HG02840 (cell line): ENCODE measurements around the gene OPRD1.

ENCODE experiments used
- ATAC-seq: cut with Tn5 transposase; IDR thresholded peaks from one replicate; pipeline ENCODE4 v1.9.1; 2021; ENCODE audit warnings: mild to moderate bottlenecking, moderate library complexity, moderate number of reproducible peaks; ENCODE audit not compliant: unreplicated experiment, low FRiP score

The OPRD1 gene

DNA sequence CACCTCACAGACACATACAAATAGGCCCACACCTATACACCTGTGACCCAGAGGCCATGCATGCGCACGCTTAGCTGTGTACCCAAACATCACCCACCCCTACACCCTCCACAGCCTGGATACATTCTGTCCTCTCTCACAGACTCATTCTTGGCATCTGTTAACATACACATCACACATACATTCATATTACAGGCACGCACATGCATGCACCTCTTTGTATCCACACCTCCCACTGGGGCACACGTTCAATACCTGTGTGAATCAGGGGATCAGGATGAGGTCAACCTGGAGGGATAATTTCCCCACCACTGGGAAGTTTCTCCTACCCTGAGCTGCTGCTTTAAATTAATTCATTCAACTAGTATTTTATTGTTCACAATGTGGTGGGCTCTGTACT, 66.8 kb downstream of the OPRD1 start:
- no peak for ATAC-seq

DNA sequence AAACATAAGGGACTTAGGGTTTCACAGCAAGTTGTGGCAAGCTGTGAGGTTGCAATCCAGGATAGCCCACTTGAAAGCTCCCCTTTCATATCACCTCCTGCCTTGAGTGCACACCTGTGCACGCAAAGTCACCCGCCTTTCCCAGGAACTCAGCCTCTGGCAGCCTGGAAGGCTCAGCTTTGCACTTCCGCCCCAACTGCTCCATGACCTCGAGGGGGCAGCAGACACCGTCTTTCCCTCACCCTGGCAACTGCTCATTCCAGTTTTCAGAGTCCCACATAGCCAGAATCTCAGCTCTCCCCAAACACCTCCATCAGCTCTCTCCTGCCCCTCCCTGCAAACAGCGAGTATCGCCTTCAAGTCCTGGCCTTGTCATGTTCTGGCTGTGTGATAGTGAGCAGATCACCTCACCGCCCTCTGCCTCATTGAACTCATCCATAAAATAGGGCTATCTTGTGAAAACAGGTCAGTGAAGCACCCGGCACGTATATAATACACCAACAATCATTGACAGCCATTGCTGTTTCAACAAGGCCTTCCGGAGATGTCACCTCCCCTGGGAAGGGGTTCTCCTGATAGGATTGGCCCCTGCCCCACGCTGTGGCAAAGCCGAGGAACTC, 70.1 kb downstream of the OPRD1 start:
- no peak for ATAC-seq

DNA sequence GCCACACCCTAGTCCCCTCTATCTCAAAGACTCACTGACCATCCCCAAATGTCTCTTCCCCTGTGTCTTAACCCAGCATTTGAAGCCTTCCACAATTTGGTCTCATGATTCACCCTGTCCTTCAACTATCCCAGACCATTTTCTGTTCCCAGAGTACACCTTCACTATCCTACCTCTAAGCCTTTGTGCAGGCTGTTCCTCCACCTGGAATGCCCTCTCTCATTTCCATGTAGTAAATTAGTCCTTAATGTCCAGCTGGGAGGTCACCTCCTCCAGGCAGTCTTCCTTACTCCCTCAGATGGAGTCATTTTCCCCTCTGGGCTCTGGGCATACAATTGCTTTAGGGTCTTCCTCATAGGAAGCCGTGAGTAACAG, 71.3 kb downstream of the OPRD1 start:
- ATAC-seq = no peak

GRCh38 chr1:28885472-28885877, 73.5 kb downstream of the OPRD1 start:
- ATAC-seq = no peak

- ATAC-seq = no peak
These were observed 74.2 kb downstream of the OPRD1 start for GRCh38 chr1:28885977-28886730.

DNA sequence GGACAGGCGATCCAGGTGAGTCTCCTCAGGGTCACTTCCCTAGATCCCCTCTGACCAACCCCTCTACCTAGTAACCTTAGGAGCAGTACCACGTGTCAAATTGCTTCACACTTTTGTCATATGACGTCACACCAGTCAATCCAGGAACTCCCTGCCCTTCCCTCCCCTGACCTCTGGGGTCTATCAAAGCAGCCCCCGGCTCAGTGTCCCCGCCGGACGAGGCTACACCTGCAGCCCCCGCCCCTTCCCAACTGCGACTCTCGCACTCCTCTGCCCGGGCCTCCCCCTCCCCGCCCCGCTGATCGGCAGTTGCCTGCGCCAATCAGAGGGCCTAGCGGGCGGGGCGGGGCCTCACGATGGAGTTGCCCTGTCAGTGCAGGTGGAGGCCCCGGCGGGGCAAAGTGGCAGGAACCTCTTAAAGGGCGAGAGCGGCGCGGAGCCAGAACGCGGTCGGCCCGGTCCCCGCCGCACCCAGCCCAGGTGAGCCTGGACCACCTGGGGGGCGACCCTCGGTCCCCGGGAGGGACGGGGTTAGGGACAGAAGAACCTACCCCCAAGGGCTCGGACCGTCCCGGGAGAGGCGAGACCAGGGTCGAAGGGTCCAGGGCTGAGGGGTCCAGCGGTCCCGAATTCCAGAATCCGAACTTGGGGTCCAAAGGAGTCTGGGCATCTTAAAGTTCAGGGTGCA, 74.9 kb downstream of the OPRD1 start:
- no peak for ATAC-seq

- no peak for ATAC-seq
These were observed 75.5 kb downstream of the OPRD1 start for GRCh38 chr1:28887419-28887834.

DNA sequence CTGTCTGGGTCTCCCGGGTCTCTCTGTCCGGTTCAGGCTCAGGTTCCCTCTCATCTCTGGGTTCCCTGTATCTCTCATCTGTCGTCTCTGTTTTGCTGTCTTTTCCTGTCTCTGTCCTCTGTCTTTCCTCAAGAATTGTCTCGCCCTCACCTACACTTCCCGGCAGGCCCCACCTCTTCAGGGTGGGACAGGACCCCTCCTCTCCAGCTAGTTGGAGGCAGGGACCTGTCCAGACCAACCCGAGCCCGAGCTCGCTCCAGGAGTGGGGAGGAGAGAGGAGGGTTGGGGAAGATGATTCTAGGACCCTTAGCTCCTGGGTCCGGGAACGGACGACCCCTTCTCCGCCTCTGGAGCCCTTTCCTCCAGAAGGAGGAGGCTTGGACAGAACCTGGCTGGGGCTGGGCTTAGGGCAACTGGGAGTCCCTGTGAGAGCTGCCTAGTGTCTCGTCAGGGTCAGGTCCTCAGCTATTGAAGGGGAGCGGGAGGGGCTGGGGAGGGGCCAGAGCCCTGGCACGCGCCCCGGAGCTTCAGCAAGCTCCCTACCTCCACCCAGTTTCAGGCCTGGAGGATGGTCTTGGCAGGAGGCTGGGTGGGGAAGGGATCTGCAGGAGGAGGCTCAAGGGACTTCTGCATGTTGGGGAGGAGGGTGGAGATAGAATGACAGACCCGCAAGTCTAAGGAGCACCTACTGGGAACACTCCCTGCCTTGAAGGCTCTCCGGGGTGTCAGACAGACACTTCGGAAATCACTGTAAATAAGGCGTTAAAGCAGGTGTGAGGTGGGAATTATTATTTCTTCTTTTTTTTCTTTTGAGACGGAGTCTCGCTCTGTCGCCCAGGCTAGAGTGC, 76.1 kb downstream of the OPRD1 start:
- no peak for ATAC-seq

- no peak for ATAC-seq
These were observed 76.9 kb downstream of the OPRD1 start for GRCh38 chr1:28888915-28889314.

DNA sequence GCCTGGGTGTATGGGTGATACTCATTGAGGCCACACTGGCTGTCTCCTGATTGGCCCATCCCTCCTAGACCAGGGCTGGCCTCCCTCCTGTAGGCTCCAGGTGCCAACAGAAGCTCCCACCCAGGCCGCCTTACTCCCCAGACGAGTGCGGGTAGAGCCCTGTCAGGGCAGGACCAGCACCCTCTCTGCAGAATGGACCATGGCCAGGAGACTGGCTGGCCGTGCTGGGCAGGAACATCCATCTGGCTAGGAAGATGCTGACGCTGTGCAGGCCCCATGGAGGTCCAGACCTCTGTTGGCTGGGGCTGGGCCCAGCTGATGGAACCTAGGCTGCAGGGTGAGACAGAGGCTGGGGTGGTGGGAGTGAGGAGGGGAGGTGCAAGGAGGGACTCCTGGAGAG, 77.4 kb downstream of the OPRD1 start:
- ATAC-seq = no peak

DNA sequence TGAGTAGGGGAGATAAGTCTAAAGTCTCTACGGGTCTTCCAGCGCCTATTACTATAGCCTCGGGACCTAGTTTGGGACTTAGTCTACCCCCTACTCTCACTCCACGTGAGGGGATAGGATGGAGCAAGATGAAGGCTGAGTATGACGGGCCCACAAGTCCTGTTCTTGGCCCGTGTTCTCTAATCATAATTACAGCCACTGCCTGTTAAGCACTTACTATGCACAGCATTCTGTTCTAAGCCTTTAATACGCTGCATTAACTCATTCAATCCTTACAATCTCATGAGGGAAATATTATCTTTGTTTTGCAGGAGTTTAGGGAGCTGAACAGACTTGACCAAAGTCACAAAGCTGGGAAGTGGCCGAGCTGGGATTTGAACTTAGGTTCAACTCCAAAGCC, 78.5 kb downstream of the OPRD1 start:
- ATAC-seq = no peak

GRCh38 chr1:28890836-28891235, 78.9 kb downstream of the OPRD1 start:
- ATAC-seq = no peak

DNA sequence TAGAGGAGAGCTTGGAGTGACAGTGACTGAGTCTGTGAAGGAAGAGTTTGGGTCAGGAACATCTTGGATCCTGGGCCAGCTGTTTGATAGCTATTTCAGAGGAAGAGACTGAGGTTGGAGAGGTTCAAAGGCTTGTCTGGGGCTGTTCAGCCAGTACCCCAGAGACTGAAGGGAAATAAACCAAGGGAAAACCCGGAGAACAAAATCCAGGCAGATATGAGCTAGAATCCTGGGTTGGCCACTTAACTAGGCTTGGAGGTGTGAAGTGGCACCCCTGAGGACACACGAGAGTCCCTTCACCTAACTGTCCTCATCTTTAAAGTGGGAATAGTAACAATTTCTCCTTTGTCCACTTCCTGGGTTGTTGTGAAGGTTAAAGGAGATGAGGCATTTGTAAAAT, 79.3 kb downstream of the OPRD1 start:
- ATAC-seq = no peak

DNA sequence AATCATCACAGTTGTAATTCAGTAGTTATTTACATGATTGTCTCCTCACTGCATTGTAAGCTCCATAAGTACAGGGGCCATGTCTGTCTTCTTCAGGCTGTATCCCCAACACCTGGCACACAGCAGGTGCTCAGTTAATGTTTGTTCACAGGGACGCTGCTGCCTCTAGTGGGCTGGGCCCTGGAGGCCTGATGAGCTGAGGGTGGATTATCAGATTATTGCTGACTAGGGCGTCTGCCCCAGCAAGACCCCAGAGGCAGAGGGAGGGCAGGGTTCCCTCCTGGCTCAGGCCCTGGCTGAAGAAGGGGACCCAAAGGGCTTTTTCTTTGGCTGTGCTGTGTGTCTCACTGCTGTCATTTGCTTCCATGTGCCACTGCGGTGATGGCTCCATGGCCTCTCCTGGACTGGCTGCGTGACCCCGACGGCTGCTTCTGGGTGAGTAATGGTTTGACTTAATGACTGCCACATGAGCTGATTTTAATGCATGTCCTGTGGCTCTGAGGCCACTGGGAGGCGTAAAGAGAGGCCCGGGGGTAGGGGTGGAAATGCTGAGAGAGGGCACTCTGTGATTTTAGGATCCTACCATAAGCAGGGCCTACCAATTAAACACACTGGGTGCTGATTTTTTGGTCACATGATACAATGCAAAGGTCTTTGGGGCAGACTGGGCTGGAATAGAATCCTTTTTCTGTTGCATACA, 81.6 kb downstream of the OPRD1 start:
- no peak for ATAC-seq

GRCh38 chr1:28894785-28895184, 82.8 kb downstream of the OPRD1 start:
- ATAC-seq = no peak

GRCh38 chr1:28895896-28896608, 84.1 kb downstream of the OPRD1 start:
- ATAC-seq = no peak

DNA sequence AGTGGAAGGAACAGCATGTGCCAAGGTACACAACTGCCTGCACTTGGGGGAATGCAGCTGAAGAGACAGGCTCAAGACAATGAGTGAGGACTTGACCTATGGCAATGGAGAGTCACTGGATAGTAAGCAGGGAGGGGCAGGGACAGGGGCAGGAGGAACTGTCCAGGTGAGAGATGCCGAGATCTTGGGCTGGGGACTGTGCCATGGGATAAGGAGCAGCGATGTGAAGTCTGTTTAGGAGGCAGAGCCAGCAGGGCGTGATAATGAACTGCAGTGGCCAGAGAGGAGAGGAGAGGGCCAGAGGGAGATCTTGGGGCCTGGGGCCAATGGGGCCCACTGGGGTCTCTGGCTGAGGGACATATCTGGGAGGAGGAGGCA, 84.6 kb downstream of the OPRD1 start:
- no peak for ATAC-seq

DNA sequence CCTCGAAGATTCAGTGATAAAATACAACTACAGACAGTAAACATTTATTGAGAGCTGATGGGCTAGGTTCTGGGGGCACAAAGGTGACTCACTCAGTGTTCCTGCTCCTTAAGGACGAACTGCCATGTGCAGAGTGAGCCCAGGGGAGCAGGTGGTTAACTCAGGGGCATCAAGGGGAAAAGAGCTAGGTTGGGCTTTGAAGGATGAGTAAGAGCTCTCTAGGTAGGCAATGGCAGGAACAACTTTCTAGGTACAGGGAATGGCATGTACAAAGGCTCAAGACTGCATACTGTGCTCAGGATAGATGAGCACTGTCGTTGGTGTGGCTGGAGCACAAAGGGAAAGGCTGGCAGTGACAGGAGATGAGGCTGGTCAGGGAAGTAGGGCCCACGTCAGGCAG, 85.8 kb downstream of the OPRD1 start:
- ATAC-seq = no peak

DNA sequence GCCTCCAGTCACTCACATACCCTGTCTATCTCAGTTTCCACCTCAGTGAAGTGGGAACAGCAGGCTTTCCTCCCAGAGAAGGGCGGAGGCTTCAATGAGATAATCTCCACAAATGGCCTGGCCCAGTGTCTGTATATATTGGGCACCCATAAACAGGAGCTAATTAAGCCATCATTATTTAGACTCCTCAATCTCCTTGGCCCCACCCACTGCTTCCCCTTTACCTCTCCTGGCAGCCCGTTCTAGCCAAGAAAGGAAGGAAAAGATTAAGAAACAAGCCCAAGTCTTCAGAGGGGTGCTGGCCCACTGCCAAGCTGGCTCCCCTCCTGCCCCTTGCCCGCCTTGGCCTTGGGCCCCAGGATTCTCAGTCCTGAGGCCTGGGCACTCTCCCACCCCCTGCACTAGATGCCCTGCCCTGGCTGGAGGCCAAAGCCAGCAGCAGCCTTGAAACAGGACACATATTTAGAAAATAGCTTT, 86.5 kb downstream of the OPRD1 start:
- ATAC-seq = no peak

DNA sequence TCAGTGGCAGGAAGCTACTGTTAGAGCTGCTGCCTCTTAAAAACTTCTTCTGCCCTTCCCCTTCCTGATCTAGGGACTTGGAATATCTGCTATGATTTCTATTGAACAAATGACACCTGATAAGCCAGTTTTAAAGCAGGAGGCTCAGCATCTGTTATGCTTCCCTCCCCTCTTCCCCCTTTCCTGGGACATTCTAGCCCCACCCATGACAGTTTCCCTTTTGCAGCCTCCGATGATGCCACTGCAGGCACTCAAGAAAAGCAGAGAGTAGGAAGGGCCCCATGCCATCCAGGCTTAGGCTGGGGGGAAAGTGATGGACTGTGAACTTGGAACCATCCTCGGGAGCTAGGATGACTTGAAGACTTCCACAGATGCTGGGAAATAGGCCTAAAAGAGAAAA, 87.3 kb downstream of the OPRD1 start:
- ATAC-seq = no peak
